NB4 (cell line): ENCODE results near the gene DNAH7.

Experiments used
- DNase-seq: peaks from one replicate; pipeline ENCODE4 v3.0.0; 2010; ENCODE audit warnings: low read depth
- H3K4me3 ChIP-seq: one replicate; pipeline ENCODE4 v1.5.1; 2011; ENCODE audit warnings: mild to moderate bottlenecking, low read depth, low read length, moderate library complexity
- MYC ChIP-seq: IDR thresholded peaks from 2 replicates; pipeline ENCODE4 v1.6.1; 2011; ENCODE audit warnings: low read depth, low read length
- POLR2A ChIP-seq: IDR thresholded peaks from 2 replicates; pipeline ENCODE4 v1.6.1; 2011; ENCODE audit warnings: mild to moderate bottlenecking; ENCODE audit not compliant: insufficient read length; ENCODE audit errors: extremely low read depth
- TF ChIP-seq, protein P1 (sequence below): IDR thresholded peaks from 2 replicates; pipeline ENCODE4 v1.6.1; 2011; ENCODE audit warnings: low read depth, low read length
- TF ChIP-seq, protein P2 (sequence below): IDR thresholded peaks from one replicate; pipeline ENCODE4 v1.5.1; 2012; ENCODE audit warnings: low read depth, low read length

DNAH7 gene

DNA sequence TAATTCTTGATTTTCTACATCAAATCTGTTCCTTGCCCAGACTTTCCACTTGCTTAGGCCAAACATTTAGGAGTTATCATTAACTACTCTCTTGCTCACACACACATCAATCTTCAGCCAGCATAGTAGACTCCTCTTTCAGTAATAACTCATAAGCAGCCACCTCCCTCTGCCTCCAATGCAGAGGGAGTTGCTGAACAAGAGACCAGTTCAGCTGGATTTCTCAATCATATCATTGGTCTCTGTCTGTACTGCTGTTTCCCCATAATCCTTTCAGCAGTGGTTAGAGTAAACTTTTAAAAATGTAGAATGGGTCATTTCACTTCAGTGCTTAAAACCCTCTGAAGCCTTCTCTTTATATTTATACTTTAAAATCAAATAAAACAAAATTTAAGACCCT lies 298.7 kb downstream of the DNAH7 start:
- peak; percentile 8 for DNase-seq
- no peak overlapping the region for H3K4me3 ChIP-seq
- TF ChIP-seq MYC, result no peak
- TF ChIP-seq POLR2A, result no peak
- TF ChIP-seq, protein P1, sequence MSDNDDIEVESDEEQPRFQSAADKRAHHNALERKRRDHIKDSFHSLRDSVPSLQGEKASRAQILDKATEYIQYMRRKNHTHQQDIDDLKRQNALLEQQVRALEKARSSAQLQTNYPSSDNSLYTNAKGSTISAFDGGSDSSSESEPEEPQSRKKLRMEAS, result no peak
- TF ChIP-seq, protein P2, sequence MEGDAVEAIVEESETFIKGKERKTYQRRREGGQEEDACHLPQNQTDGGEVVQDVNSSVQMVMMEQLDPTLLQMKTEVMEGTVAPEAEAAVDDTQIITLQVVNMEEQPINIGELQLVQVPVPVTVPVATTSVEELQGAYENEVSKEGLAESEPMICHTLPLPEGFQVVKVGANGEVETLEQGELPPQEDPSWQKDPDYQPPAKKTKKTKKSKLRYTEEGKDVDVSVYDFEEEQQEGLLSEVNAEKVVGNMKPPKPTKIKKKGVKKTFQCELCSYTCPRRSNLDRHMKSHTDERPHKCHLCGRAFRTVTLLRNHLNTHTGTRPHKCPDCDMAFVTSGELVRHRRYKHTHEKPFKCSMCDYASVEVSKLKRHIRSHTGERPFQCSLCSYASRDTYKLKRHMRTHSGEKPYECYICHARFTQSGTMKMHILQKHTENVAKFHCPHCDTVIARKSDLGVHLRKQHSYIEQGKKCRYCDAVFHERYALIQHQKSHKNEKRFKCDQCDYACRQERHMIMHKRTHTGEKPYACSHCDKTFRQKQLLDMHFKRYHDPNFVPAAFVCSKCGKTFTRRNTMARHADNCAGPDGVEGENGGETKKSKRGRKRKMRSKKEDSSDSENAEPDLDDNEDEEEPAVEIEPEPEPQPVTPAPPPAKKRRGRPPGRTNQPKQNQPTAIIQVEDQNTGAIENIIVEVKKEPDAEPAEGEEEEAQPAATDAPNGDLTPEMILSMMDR, result no peak

DNA sequence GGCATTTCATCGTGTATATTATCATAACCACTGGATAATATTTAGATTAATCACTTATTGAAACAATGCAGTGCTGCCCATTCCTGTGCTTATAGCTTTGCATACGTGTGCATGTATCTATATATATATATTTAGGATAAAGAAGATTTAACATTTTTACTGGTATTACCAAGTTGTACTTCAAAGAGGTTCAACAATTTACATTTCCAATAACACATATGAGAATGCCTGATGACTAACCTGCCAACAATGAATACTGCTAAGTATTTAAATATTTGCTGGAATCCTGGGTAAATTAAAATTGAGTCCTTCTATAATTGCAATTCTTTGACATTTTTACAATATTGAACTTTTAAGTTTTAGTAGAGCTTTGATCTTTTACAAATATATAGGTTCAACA lies 300.2 kb downstream of the DNAH7 start:
- TF ChIP-seq MYC (no peak), POLR2A (no peak)
- TF ChIP-seq, protein P1, result no peak
- TF ChIP-seq, protein P2, result no peak
- DNase-seq, result no peak
- no peak overlapping the region for H3K4me3 ChIP-seq

DNA sequence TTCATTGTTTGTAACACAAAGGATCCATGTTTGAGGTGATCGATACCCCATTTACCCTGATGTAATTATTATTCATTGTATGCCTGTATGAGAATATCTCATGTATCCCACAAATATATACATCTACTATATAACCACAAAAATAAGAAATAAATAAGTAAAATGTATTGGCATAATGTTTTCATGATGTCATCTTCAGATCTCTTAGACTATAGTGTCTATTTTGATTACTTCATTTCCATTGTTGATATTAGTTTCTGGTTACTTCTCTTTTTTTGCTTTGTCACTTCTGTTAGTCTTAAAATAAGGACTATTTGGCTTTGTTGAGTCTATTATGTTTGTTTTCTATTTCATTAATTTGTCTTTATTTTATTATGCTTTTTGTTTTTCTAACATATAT lies 301.9 kb downstream of the DNAH7 start:
- TF ChIP-seq POLR2A (no peak), MYC (no peak)
- TF ChIP-seq, protein P1, result no peak
- TF ChIP-seq, protein P2, result no peak
- no peak for DNase-seq
- H3K4me3 ChIP-seq, result no peak overlapping the region

DNA sequence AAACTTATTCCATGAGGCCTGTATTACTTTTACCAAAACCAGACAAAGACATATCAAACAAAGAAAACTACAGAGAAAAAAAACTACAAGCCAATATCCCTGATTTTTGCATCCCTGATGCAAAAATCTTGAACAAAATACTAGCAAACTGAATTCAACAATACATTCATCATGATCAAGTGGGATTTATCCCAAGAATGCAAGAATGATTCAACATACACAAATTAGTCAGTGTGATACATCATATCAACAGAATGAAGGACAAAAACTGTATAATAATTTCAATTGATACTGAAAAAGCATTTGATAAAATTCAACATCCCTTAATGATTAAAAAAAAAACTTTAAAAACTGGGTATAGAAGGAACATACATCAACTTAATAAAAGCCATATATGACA lies 304.8 kb downstream of the DNAH7 start:
- DNase-seq, result no peak
- no peak overlapping the region for H3K4me3 ChIP-seq
- TF ChIP-seq, protein P2, result no peak
- TF ChIP-seq POLR2A, result no peak
- TF ChIP-seq, protein P1, result no peak
- no peak for TF ChIP-seq MYC

DNA sequence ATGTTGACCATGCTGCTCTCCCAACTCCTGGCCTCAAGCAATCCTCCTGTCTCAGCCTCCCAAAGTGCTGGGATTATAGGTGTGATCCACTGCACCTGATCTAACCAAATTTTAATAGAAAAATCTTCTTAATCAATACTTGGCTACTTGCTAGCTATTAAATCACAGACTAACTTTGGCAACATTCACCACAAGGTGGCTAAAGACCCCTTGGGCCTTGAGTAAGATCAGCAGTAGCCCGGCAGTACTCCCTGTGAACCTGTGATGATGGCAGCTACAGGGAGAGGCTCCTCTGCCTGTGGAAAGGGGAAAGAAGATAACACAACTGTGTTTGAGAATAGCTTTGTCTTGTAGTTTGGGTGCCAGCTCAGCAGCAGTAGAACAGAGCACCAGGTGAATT lies 308.8 kb downstream of the DNAH7 start:
- DNase-seq, result no peak
- no peak overlapping the region for H3K4me3 ChIP-seq
- TF ChIP-seq, protein P2, result no peak
- TF ChIP-seq MYC (no peak), POLR2A (no peak)
- TF ChIP-seq, protein P1, result no peak

DNA sequence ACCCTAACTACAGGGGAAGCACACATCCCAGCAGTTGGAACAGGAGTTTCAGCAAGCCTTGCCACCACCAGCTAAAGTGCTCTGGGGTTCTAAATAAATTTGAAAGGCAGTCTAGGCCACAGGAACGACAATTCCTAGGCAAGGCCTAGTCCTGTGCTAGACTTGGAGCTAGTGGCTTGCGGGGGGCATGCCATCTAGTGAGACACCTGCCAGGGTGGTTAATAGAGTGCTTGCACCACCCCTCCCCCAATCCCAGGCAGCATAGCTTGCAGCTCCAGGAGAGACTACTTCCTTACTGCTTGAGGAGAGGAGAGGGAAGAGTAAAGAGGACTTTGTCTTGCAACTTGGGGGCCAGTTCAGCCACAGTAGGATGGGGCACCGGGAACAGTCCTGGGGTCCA lies 309.8 kb downstream of the DNAH7 start:
- H3K4me3 ChIP-seq, result no peak overlapping the region
- no peak for DNase-seq
- TF ChIP-seq, protein P1, result no peak
- TF ChIP-seq, protein P2, result no peak
- no peak for TF ChIP-seq POLR2A
- TF ChIP-seq MYC, result no peak
